ENCODE data around the gene ATP8A2. TPM values are rescaled to one million over a fixed set of nuclear protein-coding genes. Genes with fewer than 3 reads are reported as not detected.

ATP8A2 gene
- polyA plus RNA-seq, 3 donors, result not detected

GRCh38 chr13:26025196-26025595 lies 653.4 kb downstream of the ATP8A2 start:
- no peak overlapping the region for H3K27ac ChIP-seq (ENCODE audit: low read depth in 1 of 2, low read length in 2 of 2)
- no peaks in the 10 kb centered on the region for H3K36me3 Mint-ChIP-seq

GRCh38 chr13:26025771-26026170 lies 654.0 kb downstream of the ATP8A2 start:
- TF ChIP-seq CTCF (IDR thresholded peaks at IDR 0.05), result no peak
- Histone ChIP-seq H3K36me3 (replicated peaks in 1 of 2; ENCODE audit: control insufficient read depth in 1 of 2, insufficient read depth in 2 of 2, low read length in 2 of 2) (no peaks in the 10 kb centered on the region), H3K4me1 (ENCODE audit: control insufficient read depth in 1 of 2, insufficient read depth in 2 of 2, low read length in 2 of 2) (no peaks in the 10 kb centered on the region), H3K4me3 (replicated peaks in 1 of 3; ENCODE audit: low read depth in 2 of 3, low read length in 3 of 3) (no peak overlapping the region), H3K9ac (ENCODE audit: insufficient read depth, low read length, poor library complexity, severe bottlenecking) (no peak overlapping the region), H4K20me1 (ENCODE audit: insufficient read depth, low read length) (no peaks in the 10 kb centered on the region), H3K4me2 (replicated peaks; ENCODE audit: extremely low read depth, low read length, poor library complexity, severe bottlenecking) (no peak overlapping the region), H3K27me3 (ENCODE audit: control insufficient read depth in 2 of 2, insufficient read depth in 2 of 2, low read length in 2 of 2) (no peaks in the 10 kb centered on the region), H3K27ac (ENCODE audit: low read depth in 1 of 2, low read length in 2 of 2) (no peak overlapping the region), H2AFZ (ENCODE audit: insufficient read depth, low read depth, low read length, poor library complexity, severe bottlenecking) (no peak overlapping the region), H3K79me2 (ENCODE audit: insufficient read depth, low read length) (no peaks in the 10 kb centered on the region), H3K9me3 (replicated peaks in 1 of 2; ENCODE audit: control insufficient read depth in 1 of 2, insufficient read depth in 1 of 2, low read length in 2 of 2) (peaks cover 0 to 6% of the 10 kb centered on the region in 2 donors)
- H3K27ac Mint-ChIP-seq, result no peak overlapping the region
- DNase-seq, result no peak
- H3K4me3 Mint-ChIP-seq, result no peak overlapping the region
- peaks cover 0 to 11% (median 4%) of the 10 kb centered on the region in 3 donors for H3K27me3 Mint-ChIP-seq (ENCODE audit: low read depth in 3 of 3)
- intact Hi-C loops (cut with micrococcal nuclease), result no loop called here
- no peaks in the 10 kb centered on the region for H3K36me3 Mint-ChIP-seq
- no peaks in the 10 kb centered on the region for H3K4me1 Mint-ChIP-seq
- peaks cover under 1 to 6% (median 2%) of the 10 kb centered on the region in 7 donors for H3K9me3 Mint-ChIP-seq
- WGBS (ENCODE audit: insufficient coverage), result 100% methylated on average over 2 of the region's 4 CpGs

More at GRCh38 chr13:26025196-26025595, 653.4 kb downstream of the ATP8A2 start:
- peaks cover 0 to 11% (median 4%) of the 10 kb centered on the region in 3 donors for H3K27me3 Mint-ChIP-seq (ENCODE audit: low read depth in 3 of 3)
- Histone ChIP-seq H3K79me2 (ENCODE audit: insufficient read depth, low read length) (no peaks in the 10 kb centered on the region), H3K9ac (ENCODE audit: insufficient read depth, low read length, poor library complexity, severe bottlenecking) (no peak overlapping the region), H3K27me3 (ENCODE audit: control insufficient read depth in 2 of 2, insufficient read depth in 2 of 2, low read length in 2 of 2) (no peaks in the 10 kb centered on the region), H4K20me1 (ENCODE audit: insufficient read depth, low read length) (no peaks in the 10 kb centered on the region), H3K4me2 (replicated peaks; ENCODE audit: extremely low read depth, low read length, poor library complexity, severe bottlenecking) (no peak overlapping the region), H2AFZ (ENCODE audit: insufficient read depth, low read depth, low read length, poor library complexity, severe bottlenecking) (no peak overlapping the region), H3K4me1 (ENCODE audit: control insufficient read depth in 1 of 2, insufficient read depth in 2 of 2, low read length in 2 of 2) (no peaks in the 10 kb centered on the region), H3K9me3 (replicated peaks in 1 of 2; ENCODE audit: control insufficient read depth in 1 of 2, insufficient read depth in 1 of 2, low read length in 2 of 2) (peaks cover 0 to 3% of the 10 kb centered on the region in 2 donors), H3K36me3 (replicated peaks in 1 of 2; ENCODE audit: control insufficient read depth in 1 of 2, insufficient read depth in 2 of 2, low read length in 2 of 2) (no peaks in the 10 kb centered on the region), H3K4me3 (replicated peaks in 1 of 3; ENCODE audit: low read depth in 2 of 3, low read length in 3 of 3) (no peak overlapping the region)
- no peak overlapping the region for H3K27ac Mint-ChIP-seq
- no peak for TF ChIP-seq CTCF (IDR thresholded peaks at IDR 0.05)
- 83% methylated on average over 12 of the region's 12 CpGs for WGBS (ENCODE audit: insufficient coverage)
- peaks cover 0 to 3% (median 2%) of the 10 kb centered on the region in 7 donors for H3K9me3 Mint-ChIP-seq
- no peaks in the 10 kb centered on the region for H3K4me1 Mint-ChIP-seq
- no peak for DNase-seq
- intact Hi-C loops (cut with micrococcal nuclease), result no loop called here
- no peak overlapping the region for H3K4me3 Mint-ChIP-seq

All from CD14-positive monocyte (primary cell).